GM19463 (cell line): ENCODE data around the gene TEF.
"Not testable (repeated sequence)": the region's sequence is repeated elsewhere in the genome, so short reads cannot be mapped to it uniquely, and the experiment has no call there.

Experiments
- ATAC-seq: cut with Tn5 transposase; IDR thresholded peaks from one replicate; pipeline ENCODE4 v1.9.1; 2021; ENCODE audit warnings: mild to moderate bottlenecking, moderate library complexity; ENCODE audit not compliant: unreplicated experiment

The TEF gene

GRCh38 chr22:41417622-41418390, 36.1 kb downstream of the TEF start:
- no peak for ATAC-seq

- no peak for ATAC-seq
Observed at GRCh38 chr22:41418717-41419116, 37.0 kb downstream of the TEF start.

GRCh38 chr22:41425660-41426365, 44.1 kb downstream of the TEF start:
- no peak for ATAC-seq

GRCh38 chr22:41429232-41429950, 47.6 kb downstream of the TEF start:
- no peak for ATAC-seq

- ATAC-seq: no peak
Observed at GRCh38 chr22:41429951-41430332, 48.2 kb downstream of the TEF start.

- ATAC-seq: no peak
Observed at GRCh38 chr22:41431656-41432055, 49.9 kb downstream of the TEF start.

- not testable (repeated sequence) for ATAC-seq
Observed at GRCh38 chr22:41433480-41433879, 51.7 kb downstream of the TEF start.

GRCh38 chr22:41434361-41435003, 52.7 kb downstream of the TEF start:
- ATAC-seq: not testable (repeated sequence)

- ATAC-seq: no peak
Observed at GRCh38 chr22:41435560-41435959, 53.8 kb downstream of the TEF start.

GRCh38 chr22:41436322-41437113, 54.8 kb downstream of the TEF start:
- ATAC-seq: no peak

GRCh38 chr22:41437198-41437597, 55.5 kb downstream of the TEF start:
- no peak for ATAC-seq

GRCh38 chr22:41440511-41440910, 58.8 kb downstream of the TEF start:
- not testable (repeated sequence) for ATAC-seq

GRCh38 chr22:41442240-41442792, 60.6 kb downstream of the TEF start:
- ATAC-seq: no peak

GRCh38 chr22:41444360-41445128, 62.8 kb downstream of the TEF start:
- peak; percentile 53 for ATAC-seq

GRCh38 chr22:41445129-41446056, 63.7 kb downstream of the TEF start:
- ATAC-seq: no peak

- ATAC-seq: no peak
Observed at GRCh38 chr22:41446057-41446501, 64.3 kb downstream of the TEF start.

- ATAC-seq: peak; percentile 28
Observed at GRCh38 chr22:41446639-41447434, 65.1 kb downstream of the TEF start, which contains the start of gene TOB2. Gene TOB2 (minus strand): TSS chr22:41446801. CDS start chr22:41437345, 9,456 bp downstream.
